Measurements from ENCODE around the gene OXCT1. TPM values are rescaled to one million over a fixed set of nuclear protein-coding genes. Genes with fewer than 3 reads are reported as not detected.

OXCT1 gene
- total RNA-seq (ENCODE audit: low replicate concordance): 44.1 and 48.9 TPM in 2 replicates

DNA sequence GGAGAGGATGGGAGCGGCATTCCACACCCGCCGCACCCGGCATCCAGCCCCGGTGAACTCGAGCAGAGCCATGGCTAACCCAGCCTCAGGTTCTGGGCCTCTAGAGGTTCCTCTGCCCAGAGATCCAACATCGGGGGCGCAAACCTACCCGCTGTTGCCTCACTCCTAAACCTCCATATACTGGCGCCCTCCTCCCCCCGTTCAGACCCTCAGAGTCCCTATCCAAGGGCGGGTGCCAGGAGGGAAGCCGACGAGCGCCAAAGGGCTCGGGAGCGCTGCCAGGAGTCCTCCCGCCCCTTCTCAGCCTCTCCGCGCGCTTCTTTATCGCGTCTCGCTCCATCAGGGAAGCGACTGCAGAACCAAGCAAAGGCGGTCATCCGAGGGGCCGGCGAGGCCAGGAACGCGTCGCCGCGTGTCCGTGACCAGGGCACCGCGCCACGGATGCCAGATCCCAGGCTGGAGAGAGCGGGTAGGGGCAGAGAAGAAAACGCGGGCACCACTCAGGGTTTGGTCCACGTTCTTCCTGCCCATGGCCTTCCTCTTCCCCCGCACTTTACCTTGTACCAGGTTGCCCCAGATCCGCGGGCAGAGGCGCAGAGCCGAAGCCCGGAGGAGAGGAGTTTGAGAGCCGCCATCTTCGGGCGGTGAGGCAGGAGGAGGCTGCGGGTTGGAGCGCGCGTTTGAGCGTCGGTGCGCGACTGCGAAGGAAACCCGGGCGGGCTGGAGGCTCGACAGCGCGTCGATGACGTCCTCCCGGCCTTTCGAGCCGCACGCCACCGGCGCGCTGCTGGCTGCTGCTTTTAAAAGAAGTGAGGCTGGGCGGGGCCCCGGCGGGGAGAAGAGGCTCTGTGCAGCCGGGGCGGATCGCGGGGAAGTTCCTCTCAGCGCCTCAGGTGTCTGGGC lies at the start of gene OXCT1:
Gene OXCT1 (minus strand): TSS at position 702 of the 903 bp plus-strand sequence. CDS start 67 bp downstream, at position 635.

DNA sequence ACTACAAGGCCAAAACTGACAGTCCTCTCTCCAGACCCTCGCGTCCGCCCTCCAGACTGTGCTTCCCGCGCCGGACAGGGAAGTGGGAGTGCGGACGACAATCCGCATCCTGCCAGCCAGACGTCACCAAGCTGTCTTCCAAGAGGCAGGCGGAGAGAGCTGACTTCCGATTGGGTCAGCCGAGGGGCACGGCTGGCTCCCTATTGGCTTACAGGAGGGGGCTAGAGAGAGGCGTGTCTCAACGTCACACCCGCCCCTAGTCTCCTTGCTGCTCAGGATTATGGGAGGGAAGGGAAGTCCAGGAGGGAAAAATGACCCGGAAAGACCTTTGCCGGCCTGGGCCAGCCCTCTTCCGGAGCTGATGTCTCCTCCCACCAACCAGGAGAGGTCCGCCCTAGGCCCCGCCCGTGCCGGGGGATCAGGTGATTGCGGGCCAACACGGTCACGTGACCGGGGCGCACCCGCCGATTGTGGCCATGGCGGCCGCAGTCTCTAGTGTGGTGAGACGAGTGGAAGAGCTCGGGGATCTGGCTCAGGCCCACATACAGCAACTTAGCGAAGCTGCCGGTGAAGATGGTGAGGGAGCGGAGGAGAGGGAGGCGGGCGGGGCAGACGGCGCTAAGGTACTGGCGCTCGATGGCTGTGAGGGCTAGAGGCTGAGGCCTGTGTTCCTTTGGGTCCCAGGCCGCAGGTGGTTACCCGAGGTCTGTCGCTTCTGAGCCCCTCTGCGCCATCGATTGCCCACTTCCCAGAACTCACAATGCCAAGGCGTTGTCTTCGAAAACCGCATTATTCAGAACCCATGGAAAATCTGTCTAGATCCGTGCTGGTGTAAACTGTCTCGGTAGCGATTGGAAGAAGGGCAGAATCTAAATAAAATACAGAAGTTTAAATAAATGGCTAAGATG lies 33.9 kb upstream of the OXCT1 start, which contains the start of gene RIMOC1:
Gene RIMOC1 (plus strand): TSS at position 453 of the 908 bp plus-strand sequence. CDS start 24 bp downstream, at position 477.

Other genes starting within 250 kb of the OXCT1 start
- gene RIMOC1, start 33.9 kb upstream of the OXCT1 start, total RNA-seq (ENCODE audit: low replicate concordance): 5.3 and 9.5 TPM in 2 replicates
- 7.7 and 11.1 TPM in 2 replicates for gene FBXO4, start 54.9 kb upstream of the OXCT1 start, total RNA-seq (ENCODE audit: low replicate concordance)